CD14-positive monocyte (primary cell): ENCODE data around the gene VASH2. TPM values are rescaled to one million over a fixed set of nuclear protein-coding genes. Genes with fewer than 3 reads are reported as not detected.

ENCODE experiments used
- DNase-seq, 3 donors: peaks; one replicate each; pipeline ENCODE4 v3.0.0-alpha.2; 2011 to 2022
- H2AFZ ChIP-seq: 2 replicates; pipeline ENCODE4 v1.6.0; 2012; ENCODE audit warnings: mild to moderate bottlenecking, low read depth, low read length, inconsistent platforms; ENCODE audit not compliant: insufficient read depth, poor library complexity, severe bottlenecking
- H3K27ac ChIP-seq, 2 donors: 1 replicate in 1 of 2; 2 replicates in 1 of 2; pipeline ENCODE4 v1.5.1; 2012 to 2013; ENCODE audit warnings: low read length in 2 of 2, control low read depth in 1 of 2, inconsistent platforms in 1 of 2, low read depth in 1 of 2, mild to moderate bottlenecking in 1 of 2
- H3K27me3 ChIP-seq, 2 donors: one replicate each; pipeline versions ENCODE4 v1.6.0 to v1.6.1; 2011 to 2013; ENCODE audit warnings: low read length in 2 of 2; ENCODE audit not compliant: control insufficient read depth in 2 of 2, insufficient read depth in 2 of 2
- H3K36me3 ChIP-seq, 2 donors: replicated peaks in 1 of 2; 1 replicate in 1 of 2; 2 replicates in 1 of 2; pipeline versions ENCODE4 v1.5.1 to v1.6.1; 2012 to 2013; ENCODE audit warnings: low read length in 2 of 2, control low read depth in 1 of 2, inconsistent platforms in 1 of 2, mild to moderate bottlenecking in 1 of 2; ENCODE audit not compliant: insufficient read depth in 2 of 2, control insufficient read depth in 1 of 2
- H3K4me1 ChIP-seq, 2 donors: 1 replicate in 1 of 2; 2 replicates in 1 of 2; pipeline versions ENCODE4 v1.5.1 to v1.6.1; 2012 to 2013; ENCODE audit warnings: low read length in 2 of 2, control low read depth in 1 of 2, inconsistent platforms in 1 of 2, mild to moderate bottlenecking in 1 of 2, moderate library complexity in 1 of 2; ENCODE audit not compliant: insufficient read depth in 2 of 2, control insufficient read depth in 1 of 2
- H3K4me2 ChIP-seq: replicated peaks from 2 replicates; pipeline ENCODE3; 2012; ENCODE audit warnings: low read length, moderate library complexity, mild to moderate bottlenecking; ENCODE audit not compliant: poor library complexity, severe bottlenecking; ENCODE audit errors: extremely low read depth
- H3K4me3 ChIP-seq, 3 experiments: fragments of 200-600 bp in 1 of 3; sonication (generic) in 1 of 3; replicated peaks in 1 of 3; 1 replicate in 2 of 3; 2 replicates in 1 of 3; pipeline ENCODE4 v1.5.1; 2011 to 2013; ENCODE audit warnings: low read length in 3 of 3, mild to moderate bottlenecking in 3 of 3, control low read depth in 2 of 3, low read depth in 2 of 3, inconsistent platforms in 1 of 3, moderate library complexity in 1 of 3
- H3K79me2 ChIP-seq: 2 replicates; pipeline ENCODE4 v1.6.0; 2012; ENCODE audit warnings: mild to moderate bottlenecking, control low read depth, inconsistent platforms, low read length, moderate library complexity; ENCODE audit not compliant: insufficient read depth
- H3K9ac ChIP-seq: 2 replicates; pipeline ENCODE4 v1.6.0; 2017; ENCODE audit warnings: low read length, mild to moderate bottlenecking; ENCODE audit not compliant: insufficient read depth, poor library complexity, severe bottlenecking
- H3K9me3 ChIP-seq, 2 donors: replicated peaks in 1 of 2; 1 replicate in 1 of 2; 2 replicates in 1 of 2; pipeline versions ENCODE4 v1.5.1 to v1.6.1; 2012 to 2013; ENCODE audit warnings: low read length in 2 of 2, control low read depth in 1 of 2; ENCODE audit not compliant: control insufficient read depth in 1 of 2, insufficient read depth in 1 of 2
- H4K20me1 ChIP-seq: 2 replicates; pipeline ENCODE4 v1.6.0; 2012; ENCODE audit warnings: mild to moderate bottlenecking, low read length, control low read depth, moderate library complexity; ENCODE audit not compliant: insufficient read depth
- H3K27ac Mint-ChIP-seq, 7 donors: one replicate each; pipeline ENCODE4 v1.8.0; 2020; ENCODE audit warnings: mild to moderate bottlenecking in 7 of 7, mixed read lengths in 7 of 7, moderate library complexity in 6 of 7, inconsistent platforms in 2 of 7
- H3K27me3 Mint-ChIP-seq, 3 donors: one replicate each; pipeline ENCODE4 v1.8.0; 2021 to 2022; ENCODE audit warnings: low read depth in 3 of 3, mild to moderate bottlenecking in 3 of 3, mixed read lengths in 3 of 3, moderate library complexity in 3 of 3, inconsistent platforms in 1 of 3
- H3K36me3 Mint-ChIP-seq, 2 donors: one replicate each; pipeline ENCODE4 v1.8.0; 2020; ENCODE audit warnings: mixed read lengths in 2 of 2, inconsistent platforms in 1 of 2, mild to moderate bottlenecking in 1 of 2
- H3K4me1 Mint-ChIP-seq: one replicate; pipeline ENCODE4 v1.8.0; 2020; ENCODE audit warnings: mild to moderate bottlenecking, mixed read lengths
- H3K4me3 Mint-ChIP-seq, 2 donors: one replicate each; pipeline ENCODE4 v1.8.0; 2020; ENCODE audit warnings: mild to moderate bottlenecking in 2 of 2, mixed read lengths in 2 of 2, moderate library complexity in 1 of 2
- H3K9me3 Mint-ChIP-seq, 7 donors: one replicate each; pipeline ENCODE4 v1.8.0; 2020 to 2022; ENCODE audit warnings: mixed read lengths in 7 of 7, mild to moderate bottlenecking in 6 of 7, moderate library complexity in 6 of 7, inconsistent platforms in 2 of 7
- WGBS: methylation state at CpG from one replicate; pipeline ENCODE4 v1.1.5; 2013; ENCODE audit warnings: missing lambda C conversion rate; ENCODE audit not compliant: insufficient coverage; 5-methylcytosine and 5-hydroxymethylcytosine counted together
- intact Hi-C, 2 donors: fragments of 100-400 bp; cut with micrococcal nuclease; formaldehyde crosslinking; loops; one replicate each; pipeline versions ENCODE4 v1.15.0 to v1.15.1; 2023
- polyA plus RNA-seq, 3 donors: library from polyadenylated mRNA; depleted of rRNA in 1 of 3; unstranded in 2 of 3; stranded (reverse) in 1 of 3; fragments of 300-500 nt in 2 of 3; fragments of >200 nt in 1 of 3; fragmentation: Illumina TruSeq in 2 of 3; gene quantifications; 1 replicate in 2 of 3; 2 replicates in 1 of 3; pipeline ENCODE4 v1.2.3, GENCODE V29; 2012 to 2021
- TF ChIP-seq, protein P1 (sequence below): fragments of 200-600 bp; IDR thresholded peaks from one replicate; pipeline ENCODE4 v1.8.0; 2022; ENCODE audit warnings: antibody characterized with exemption, mild to moderate bottlenecking

VASH2 gene
- polyA plus RNA-seq, 3 donors = 0.07 TPM; not detected in 2

DNA sequence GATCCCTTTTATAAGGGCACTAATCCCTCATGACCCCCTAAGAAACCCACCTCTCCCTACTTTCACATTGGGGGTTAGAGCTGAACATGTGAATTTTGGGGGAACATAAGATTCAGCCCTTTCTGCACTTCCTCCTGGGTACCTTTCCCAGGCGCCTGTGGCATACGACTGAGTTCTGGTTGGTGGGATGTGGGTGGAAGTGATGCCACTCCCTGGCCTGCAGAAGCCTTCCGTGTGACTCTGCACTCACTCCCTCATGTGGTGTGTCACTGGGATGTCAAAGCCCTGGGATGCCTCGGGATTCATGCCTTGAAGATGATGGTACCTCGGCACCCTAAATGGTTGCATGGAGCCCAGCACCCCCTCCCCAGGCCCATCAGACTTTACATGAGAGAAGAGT is 28.3 kb upstream of the VASH2 start:
- Histone ChIP-seq H4K20me1 (no peaks in the 10 kb centered on the region), H3K4me3 (no peak overlapping the region), H3K4me1 (no peaks in the 10 kb centered on the region), H3K9ac (no peak overlapping the region), H3K27me3 (no peaks in the 10 kb centered on the region), H3K9me3 (no peaks in the 10 kb centered on the region), H3K36me3 (no peaks in the 10 kb centered on the region), H3K27ac (no peak overlapping the region), H3K4me2 (no peak overlapping the region), H3K79me2 (no peaks in the 10 kb centered on the region), H2AFZ (no peak overlapping the region)
- intact Hi-C loops = no loop called here
- Mint-ChIP-seq H3K27me3 (peaks cover 4 to 11% (median 11%) of the 10 kb centered on the region in 3 donors), H3K4me3 (no peak overlapping the region), H3K36me3 (no peaks in the 10 kb centered on the region), H3K9me3 (peaks cover 0 to 2% (median 0%) of the 10 kb centered on the region in 7 donors), H3K27ac (no peak overlapping the region), H3K4me1 (peaks cover 4% of the 10 kb centered on the region)
- DNase-seq = no peak
- 67% methylated on average over 1 of the region's 5 CpGs for WGBS
- TF ChIP-seq, protein P1, sequence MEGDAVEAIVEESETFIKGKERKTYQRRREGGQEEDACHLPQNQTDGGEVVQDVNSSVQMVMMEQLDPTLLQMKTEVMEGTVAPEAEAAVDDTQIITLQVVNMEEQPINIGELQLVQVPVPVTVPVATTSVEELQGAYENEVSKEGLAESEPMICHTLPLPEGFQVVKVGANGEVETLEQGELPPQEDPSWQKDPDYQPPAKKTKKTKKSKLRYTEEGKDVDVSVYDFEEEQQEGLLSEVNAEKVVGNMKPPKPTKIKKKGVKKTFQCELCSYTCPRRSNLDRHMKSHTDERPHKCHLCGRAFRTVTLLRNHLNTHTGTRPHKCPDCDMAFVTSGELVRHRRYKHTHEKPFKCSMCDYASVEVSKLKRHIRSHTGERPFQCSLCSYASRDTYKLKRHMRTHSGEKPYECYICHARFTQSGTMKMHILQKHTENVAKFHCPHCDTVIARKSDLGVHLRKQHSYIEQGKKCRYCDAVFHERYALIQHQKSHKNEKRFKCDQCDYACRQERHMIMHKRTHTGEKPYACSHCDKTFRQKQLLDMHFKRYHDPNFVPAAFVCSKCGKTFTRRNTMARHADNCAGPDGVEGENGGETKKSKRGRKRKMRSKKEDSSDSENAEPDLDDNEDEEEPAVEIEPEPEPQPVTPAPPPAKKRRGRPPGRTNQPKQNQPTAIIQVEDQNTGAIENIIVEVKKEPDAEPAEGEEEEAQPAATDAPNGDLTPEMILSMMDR = no peak

- Histone ChIP-seq H3K79me2 (no peaks in the 10 kb centered on the region), H3K36me3 (no peaks in the 10 kb centered on the region), H3K9ac (no peak overlapping the region), H3K9me3 (no peaks in the 10 kb centered on the region), H3K4me3 (no peak overlapping the region), H4K20me1 (no peaks in the 10 kb centered on the region), H2AFZ (no peak overlapping the region), H3K4me2 (no peak overlapping the region), H3K4me1 (no peaks in the 10 kb centered on the region), H3K27ac (no peak overlapping the region), H3K27me3 (no peaks in the 10 kb centered on the region)
- TF ChIP-seq, protein P1 = no peak
- peaks cover 0 to 2% (median 0%) of the 10 kb centered on the region in 7 donors for H3K9me3 Mint-ChIP-seq
- DNase-seq = no peak
- no peak overlapping the region for H3K4me3 Mint-ChIP-seq
- H3K36me3 Mint-ChIP-seq = no peaks in the 10 kb centered on the region
- H3K4me1 Mint-ChIP-seq = peaks cover 4% of the 10 kb centered on the region
- peaks cover 0 to 5% (median 5%) of the 10 kb centered on the region in 3 donors for H3K27me3 Mint-ChIP-seq
- intact Hi-C loops = no loop called here
- H3K27ac Mint-ChIP-seq = peak overlapping the region in 1 of 7 donors; percentile 61
- WGBS = 96% methylated on average over 5 of the region's 6 CpGs
Observed at GRCh38 chr1:212926372-212926771, 24.0 kb upstream of the VASH2 start.
